SIG-M5 (cell line): ENCODE measurements around the gene ELL.
"Not testable (repeated sequence)": the region's sequence is repeated elsewhere in the genome, so short reads cannot be mapped to it uniquely, and the experiment has no call there.

Experiments
- DNase-seq: peaks from one replicate; lab custom pipeline; 2025; lab: John Stamatoyannopoulos, UW

ELL gene

GRCh38 chr19:18422530-18423191, 99.2 kb downstream of the ELL start:
- no peak for DNase-seq

GRCh38 chr19:18421371-18421959, 100.4 kb downstream of the ELL start:
- no peak for DNase-seq

GRCh38 chr19:18420930-18421329, 100.9 kb downstream of the ELL start:
- DNase-seq, result no peak

- DNase-seq, result no peak
These were observed 102.0 kb downstream of the ELL start for GRCh38 chr19:18419699-18420460.

GRCh38 chr19:18419195-18419698, 102.6 kb downstream of the ELL start, which contains the start of gene SSBP4:
Gene SSBP4 (plus strand): TSS chr19:18419398. CDS start chr19:18419649, 251 bp downstream.
- DNase-seq, result no peak

GRCh38 chr19:18418483-18419194, 103.2 kb downstream of the ELL start:
- DNase-seq, result no peak

GRCh38 chr19:18418029-18418482, 103.8 kb downstream of the ELL start:
- no peak for DNase-seq

- DNase-seq, result no peak
These were observed 104.4 kb downstream of the ELL start for GRCh38 chr19:18417250-18418028.

- no peak for DNase-seq
These were observed 105.1 kb downstream of the ELL start for GRCh38 chr19:18416778-18417249.

- DNase-seq, result no peak
These were observed 106.5 kb downstream of the ELL start for GRCh38 chr19:18415178-18415867.

GRCh38 chr19:18414504-18415177, 107.2 kb downstream of the ELL start:
- DNase-seq, result no peak

- DNase-seq, result no peak
These were observed 109.1 kb downstream of the ELL start for GRCh38 chr19:18412610-18413239.

- no peak for DNase-seq
These were observed 113.8 kb downstream of the ELL start for GRCh38 chr19:18408053-18408476.

- no peak for DNase-seq
These were observed 115.1 kb downstream of the ELL start for GRCh38 chr19:18406749-18407148.

GRCh38 chr19:18405754-18406153, 116.1 kb downstream of the ELL start:
- not testable (repeated sequence) for DNase-seq

GRCh38 chr19:18402455-18403248, 119.2 kb downstream of the ELL start:
- DNase-seq, result not testable (repeated sequence)

GRCh38 chr19:18401580-18402112, 120.2 kb downstream of the ELL start:
- DNase-seq, result peak; percentile 94

GRCh38 chr19:18399008-18399407, 122.9 kb downstream of the ELL start:
- no peak for DNase-seq
